Dedifferentiated amniotic fluid mesenchymal stem cell (primary cell): ENCODE data around the gene NOS3.

Experiments used
- DNase-seq: peaks from one replicate; pipeline ENCODE4 v3.0.0-alpha.2; 2016; ENCODE audit errors: extremely low spot score

The NOS3 gene

GRCh38 chr7:150990416-150991186, at the start of gene NOS3:
Gene NOS3 (plus strand): TSS chr7:150991017. CDS start chr7:150993804, 2,787 bp downstream.
- DNase-seq: no peak

- DNase-seq: no peak
Observed at GRCh38 chr7:150941351-150942000, 49.3 kb upstream of the NOS3 start.

GRCh38 chr7:150942001-150942590, 48.7 kb upstream of the NOS3 start:
- DNase-seq: no peak

- DNase-seq: no peak
Observed at GRCh38 chr7:150942591-150943452, 48.0 kb upstream of the NOS3 start.

DNA sequence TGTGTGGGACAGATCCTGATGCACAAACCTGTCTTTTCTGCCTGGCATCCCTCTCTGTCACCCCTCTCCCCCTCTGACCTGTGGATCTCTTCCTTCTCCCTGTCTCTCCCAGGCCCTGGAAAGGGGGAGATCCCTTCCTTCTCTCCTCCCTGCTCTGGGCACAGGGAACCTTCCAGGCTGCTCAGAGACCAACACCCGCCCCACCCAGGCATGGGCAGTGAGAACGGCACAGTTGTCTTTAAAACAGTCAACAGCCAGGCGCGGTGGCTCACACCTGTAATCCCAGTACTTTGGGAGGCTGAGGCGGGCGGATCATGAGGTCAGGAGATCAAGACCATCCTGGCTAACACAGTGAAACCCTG, 47.4 kb upstream of the NOS3 start:
- DNase-seq: no peak

DNA sequence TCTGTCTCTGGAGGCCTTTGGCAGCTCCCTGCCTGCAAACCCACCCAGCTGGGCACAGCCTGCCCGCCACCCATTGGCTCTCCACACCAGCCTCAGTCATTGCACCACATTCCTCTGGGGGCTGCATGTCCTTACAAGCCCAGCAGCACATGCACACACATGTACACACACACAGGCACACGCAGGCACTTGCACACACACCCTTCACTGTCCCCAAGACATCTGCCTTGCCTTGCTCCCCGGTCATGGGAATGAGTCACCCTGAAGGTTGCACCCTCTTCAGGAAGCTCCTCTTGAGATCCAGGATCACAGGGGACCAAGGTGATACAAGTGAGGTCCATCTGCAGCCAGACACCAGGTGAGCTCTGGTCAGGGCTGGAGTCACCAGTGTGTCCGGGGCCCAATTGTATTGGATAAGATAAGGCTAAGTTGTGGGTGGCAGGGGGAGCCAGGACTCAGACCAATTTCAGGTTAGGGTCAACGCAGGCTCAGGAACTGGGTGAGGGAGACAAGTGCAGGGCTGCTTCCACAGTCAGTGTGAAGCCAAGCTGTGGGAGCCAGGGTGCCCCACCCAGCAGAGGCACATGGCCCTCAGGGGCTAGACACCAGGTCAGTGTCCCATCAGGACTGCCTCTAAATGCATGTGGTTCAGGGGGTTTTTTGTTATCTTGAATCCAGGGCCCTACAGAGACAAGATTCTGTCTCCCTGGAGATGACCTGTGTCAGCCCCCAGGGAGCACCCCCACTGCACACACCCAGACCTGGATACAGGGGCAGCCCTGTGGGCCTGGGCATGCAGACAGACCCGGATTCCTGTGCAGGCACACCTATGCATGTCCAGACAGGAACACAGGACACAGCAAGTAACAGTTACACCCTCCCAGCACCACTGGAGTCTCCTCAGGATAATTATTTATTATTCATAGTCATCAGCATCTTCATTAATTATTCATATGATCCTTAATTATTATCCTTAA, 46.5 kb upstream of the NOS3 start:
- DNase-seq: no peak

- no peak for DNase-seq
Observed at GRCh38 chr7:150945171-150945852, 45.5 kb upstream of the NOS3 start.

DNA sequence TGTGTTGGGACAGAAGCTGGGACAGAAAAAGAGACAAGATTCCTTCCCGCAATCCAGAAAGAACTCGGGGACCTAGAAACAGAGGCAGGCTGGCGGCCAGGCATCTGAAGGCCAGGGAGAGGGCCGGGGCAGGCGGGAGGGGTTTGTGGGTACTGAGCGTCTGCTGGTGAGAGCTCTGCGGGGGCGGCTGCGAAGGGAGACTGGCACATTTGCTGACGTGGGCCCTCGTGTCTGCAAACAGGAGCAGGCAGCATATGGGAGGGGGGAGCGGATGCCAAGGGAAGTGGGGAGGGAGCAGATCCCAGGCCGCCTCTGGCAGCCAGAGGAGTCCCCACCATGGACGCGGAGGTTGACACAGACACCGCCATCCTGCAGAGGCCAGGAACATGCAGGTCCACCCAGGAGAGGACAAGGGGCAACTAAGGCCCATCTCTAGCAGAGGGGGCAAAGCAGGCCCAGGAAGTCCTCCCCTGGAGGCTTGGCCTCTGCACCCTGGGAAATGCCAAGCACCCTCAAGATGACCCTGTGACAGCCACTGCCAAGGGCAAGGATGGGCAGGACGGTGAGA, 44.9 kb upstream of the NOS3 start:
- no peak for DNase-seq

DNA sequence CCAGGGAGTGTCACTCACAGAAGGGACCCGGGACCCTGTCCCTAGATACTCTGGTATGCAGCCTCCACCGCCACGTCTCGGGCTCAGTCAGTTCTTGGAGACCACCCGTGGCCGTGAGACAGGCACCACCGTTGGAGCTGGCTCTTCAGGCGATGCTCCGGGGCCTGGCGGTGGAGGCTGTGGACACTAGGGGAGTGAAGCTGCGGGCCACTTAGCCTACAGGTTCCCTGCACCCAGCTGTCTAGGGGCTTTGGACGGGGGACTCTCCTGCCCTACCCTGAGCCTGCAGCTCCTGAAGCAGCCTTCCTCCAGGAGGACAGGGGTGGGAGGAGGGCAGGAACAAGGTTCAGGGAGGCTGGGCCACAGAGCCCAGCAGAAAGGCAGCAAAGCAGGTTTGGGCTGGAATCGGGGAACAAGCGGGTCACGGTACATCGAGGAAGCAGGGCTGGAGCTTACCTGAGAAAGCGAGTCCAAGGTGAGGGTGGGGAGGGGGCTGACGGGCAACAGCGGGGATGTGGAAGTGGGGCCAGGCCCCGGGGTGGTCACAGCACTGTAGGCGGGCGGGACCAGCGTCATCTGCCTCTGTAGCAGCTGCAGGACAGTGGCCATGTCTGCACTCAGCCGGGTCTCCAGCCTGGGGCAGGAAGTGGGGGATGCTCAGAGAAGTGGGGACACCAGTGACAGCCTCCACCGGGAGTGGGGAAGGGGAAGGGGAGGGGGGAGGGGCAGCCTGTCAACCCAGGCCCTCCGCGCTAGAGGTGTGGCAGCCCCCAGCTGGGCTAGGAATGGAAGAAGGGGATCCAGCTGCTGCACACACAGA, 44.2 kb upstream of the NOS3 start:
- DNase-seq: no peak

DNA sequence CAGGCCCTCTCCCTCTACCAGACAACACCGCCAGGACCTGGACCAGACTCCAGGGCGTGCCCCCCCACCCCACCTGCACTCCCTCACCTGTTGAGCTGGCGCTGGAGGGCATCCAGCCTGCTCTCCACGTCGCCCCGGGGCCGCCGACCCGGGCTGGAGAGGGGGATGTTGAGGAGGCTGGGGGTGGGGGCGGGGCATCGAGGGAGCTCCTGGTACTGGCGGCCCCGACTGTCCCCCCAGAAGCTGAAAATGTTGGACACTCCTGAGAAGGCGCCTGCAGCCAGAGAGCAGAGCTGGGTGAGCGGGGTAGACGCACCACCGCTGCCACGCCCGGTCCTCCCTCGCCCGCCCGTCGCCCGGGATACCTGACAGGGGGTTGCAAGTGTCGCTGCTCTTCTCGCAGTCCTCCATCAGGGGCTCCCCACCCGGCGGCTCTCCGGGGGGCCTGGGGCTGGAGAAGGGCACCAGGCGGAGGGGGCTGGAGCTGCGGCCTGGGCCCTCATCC, 43.5 kb upstream of the NOS3 start:
- DNase-seq: no peak

- no peak for DNase-seq
Observed at GRCh38 chr7:150947761-150948651, 42.8 kb upstream of the NOS3 start.

- no peak for DNase-seq
Observed at GRCh38 chr7:150948791-150949251, 42.0 kb upstream of the NOS3 start.

DNA sequence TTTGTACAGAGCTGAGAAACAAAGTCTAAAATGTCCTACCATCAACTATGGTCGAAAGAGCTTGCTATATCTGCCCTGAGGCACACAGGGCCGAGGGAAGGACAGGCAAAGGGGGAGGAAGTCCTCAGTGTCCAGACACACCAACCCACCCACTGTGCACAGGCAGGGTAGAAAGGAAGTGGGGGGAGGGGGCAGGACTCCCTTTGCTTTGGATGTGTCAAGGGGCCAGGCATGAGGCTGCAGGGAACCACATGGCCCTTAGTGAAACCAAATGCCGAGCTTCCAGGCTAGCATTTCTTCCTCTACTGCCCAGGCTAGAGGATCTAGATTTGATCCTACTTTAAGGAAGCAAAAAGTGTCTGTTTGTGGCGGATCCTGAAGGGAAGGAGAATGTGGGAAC, 41.3 kb upstream of the NOS3 start:
- no peak for DNase-seq

DNA sequence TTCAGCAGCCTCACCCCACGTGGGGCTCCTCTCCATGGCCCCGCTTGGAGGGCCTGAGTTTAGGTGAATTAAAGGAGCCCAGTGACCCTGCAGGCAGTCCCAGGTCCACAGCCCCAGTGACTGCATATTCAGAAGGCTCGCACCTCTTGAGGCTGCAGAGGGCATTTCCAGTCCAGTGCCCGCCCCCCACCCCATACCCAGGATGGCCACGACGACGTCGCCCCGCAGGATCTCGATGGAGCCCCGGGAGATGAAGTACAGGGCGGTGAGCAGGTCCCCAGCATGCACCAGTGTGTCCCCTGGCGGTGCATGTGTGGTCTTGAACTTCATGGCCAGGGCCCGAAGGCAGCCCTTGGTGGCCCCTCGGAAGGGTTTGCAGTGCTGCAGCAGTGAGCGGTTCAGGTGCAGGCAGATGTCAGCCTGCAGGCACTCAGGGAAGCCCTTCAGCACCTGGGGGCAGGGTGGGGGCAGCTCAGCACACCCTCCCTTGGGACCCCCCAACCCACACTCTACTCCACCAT, 40.8 kb upstream of the NOS3 start:
- no peak for DNase-seq

DNA sequence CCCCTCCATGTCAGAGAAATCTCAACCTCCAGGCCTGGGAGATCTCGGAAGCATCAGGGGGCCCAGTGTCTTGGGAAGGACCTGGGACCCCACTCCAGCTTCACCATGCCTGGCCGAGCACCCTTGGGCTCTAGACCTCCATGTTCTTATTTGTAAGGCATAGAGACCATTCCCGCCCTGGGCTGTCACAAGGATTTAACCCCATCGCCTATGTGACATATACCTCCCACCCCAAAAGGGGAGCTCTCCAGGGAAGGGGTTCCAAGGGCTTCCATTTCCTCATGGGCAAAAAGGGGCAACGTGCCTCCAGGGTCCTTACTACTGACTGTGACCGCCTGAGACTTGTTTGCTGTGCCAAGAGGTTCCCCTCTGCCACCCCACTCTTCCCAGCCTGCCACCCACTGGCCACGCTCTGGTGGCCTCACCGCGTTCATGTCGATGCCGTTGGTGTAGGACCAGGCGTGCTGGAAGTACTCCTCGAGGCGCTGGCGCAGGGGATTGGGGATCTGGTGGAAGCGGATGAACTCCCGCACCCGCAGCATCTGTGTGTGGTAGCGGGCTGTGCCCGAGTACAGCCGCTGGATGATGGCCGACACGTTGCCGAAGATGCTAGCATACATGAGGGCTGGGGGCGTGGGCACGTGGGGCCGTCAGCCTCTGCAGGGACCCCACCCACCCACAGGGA, 40.2 kb upstream of the NOS3 start:
- DNase-seq: no peak

- no peak for DNase-seq
Observed at GRCh38 chr7:150951181-150951520, 39.7 kb upstream of the NOS3 start.

DNA sequence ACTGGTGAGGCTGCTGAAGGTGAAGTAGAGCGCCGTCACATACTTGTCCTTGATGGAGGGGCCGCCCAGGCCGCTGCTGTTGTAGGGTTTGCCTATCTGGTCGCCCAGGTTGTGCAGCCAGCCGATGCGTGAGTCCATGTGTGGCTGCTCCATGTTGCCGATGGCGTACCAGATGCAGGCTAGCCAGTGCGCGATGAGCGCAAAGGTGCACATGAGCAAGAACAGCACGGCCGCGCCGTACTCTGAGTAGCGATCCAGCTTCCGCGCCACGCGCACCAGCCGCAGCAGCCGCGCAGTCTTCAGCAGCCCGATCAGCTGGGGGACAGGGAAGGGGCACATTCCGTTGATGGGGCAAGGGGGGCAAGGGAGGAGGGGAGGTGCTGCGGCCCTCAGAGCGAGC, 39.3 kb upstream of the NOS3 start:
- no peak for DNase-seq
